ENCODE data around the gene ANKRD55. TPM values are rescaled to one million over a fixed set of nuclear protein-coding genes. Genes with fewer than 3 reads are reported as not detected.

Gene ANKRD55
- total RNA-seq, 1 donor from 2014 or later: 0.49 TPM

GRCh38 chr5:56076486-56076885 is 156.6 kb downstream of the ANKRD55 start:
- H3K4me1 ChIP-seq: peaks cover 20% of the 10 kb centered on the region
- H3K4me3 ChIP-seq: no peak overlapping the region
- H3K36me3 ChIP-seq: no peaks in the 10 kb centered on the region
- no peak for TF ChIP-seq CTCF (IDR thresholded peaks at IDR 0.05)
- no peaks in the 10 kb centered on the region for H3K9me3 ChIP-seq
- intact Hi-C loops (cut with DNase I): no loop called here
- no peak overlapping the region for H3K27ac ChIP-seq
- DNase-seq: no peak
- no peaks in the 10 kb centered on the region for H3K27me3 ChIP-seq
- ATAC-seq: no peak

- Histone ChIP-seq H3K9me3 (no peaks in the 10 kb centered on the region), H3K27me3 (no peaks in the 10 kb centered on the region), H3K27ac (no peak overlapping the region), H3K4me3 (no peak overlapping the region), H3K36me3 (no peaks in the 10 kb centered on the region), H3K4me1 (peaks cover 25% of the 10 kb centered on the region)
- DNase-seq (no peak), ATAC-seq (peak; percentile 56)
- intact Hi-C loops (cut with DNase I): no loop called here
- TF ChIP-seq CTCF (IDR thresholded peaks at IDR 0.05): no peak
Measured at GRCh38 chr5:56075361-56075760, 157.8 kb downstream of the ANKRD55 start.

GRCh38 chr5:56072863-56073766 is 160.0 kb downstream of the ANKRD55 start:
- H3K9me3 ChIP-seq: no peaks in the 10 kb centered on the region
- H3K4me1 ChIP-seq: peaks cover 20% of the 10 kb centered on the region
- no peaks in the 10 kb centered on the region for H3K36me3 ChIP-seq
- H3K4me3 ChIP-seq: no peak overlapping the region
- no peaks in the 10 kb centered on the region for H3K27me3 ChIP-seq
- ATAC-seq (no peak), DNase-seq (no peak)
- intact Hi-C loops (cut with DNase I): no loop called here
- no peak overlapping the region for H3K27ac ChIP-seq
- TF ChIP-seq CTCF (IDR thresholded peaks at IDR 0.05): no peak

GRCh38 chr5:56071470-56071869 is 161.7 kb downstream of the ANKRD55 start:
- H3K27ac ChIP-seq: peak overlapping the region; percentile 52
- DNase-seq: no peak
- peaks cover 20% of the 10 kb centered on the region for H3K4me1 ChIP-seq
- no peak overlapping the region for H3K4me3 ChIP-seq
- TF ChIP-seq CTCF (IDR thresholded peaks at IDR 0.05): no peak
- no peaks in the 10 kb centered on the region for H3K9me3 ChIP-seq
- H3K36me3 ChIP-seq: no peaks in the 10 kb centered on the region
- no peak for ATAC-seq
- intact Hi-C loops (cut with DNase I): no loop called here
- no peaks in the 10 kb centered on the region for H3K27me3 ChIP-seq

GRCh38 chr5:56070851-56071465 is 162.2 kb downstream of the ANKRD55 start:
- intact Hi-C loops (cut with DNase I): no loop called here
- H3K27me3 ChIP-seq: no peaks in the 10 kb centered on the region
- peak; percentile 56 for ATAC-seq
- no peak for DNase-seq
- no peaks in the 10 kb centered on the region for H3K36me3 ChIP-seq
- peaks cover 20% of the 10 kb centered on the region for H3K4me1 ChIP-seq
- H3K4me3 ChIP-seq: no peak overlapping the region
- TF ChIP-seq CTCF (IDR thresholded peaks at IDR 0.05): no peak
- H3K9me3 ChIP-seq: no peaks in the 10 kb centered on the region
- H3K27ac ChIP-seq: peak overlapping the region; percentile 52

Data from upper lobe of right lung (tissue), 1 donor.